Mesothelial cell of epicardium (in vitro differentiated cells): ENCODE measurements around the gene ZNF208. TPM values are rescaled to one million over a fixed set of nuclear protein-coding genes. Genes with fewer than 3 reads are reported as not detected.

Experiments
- DNase-seq, 2 experiments: peaks; one replicate each; pipeline ENCODE4 v3.0.0; 2021; ENCODE audit warnings: low spot score in 2 of 2; ENCODE audit not compliant: unreplicated experiment in 2 of 2
- H3K27ac Mint-ChIP-seq: 2 replicates; pipeline ENCODE4 v1.8.0; 2021; ENCODE audit warnings: mixed read lengths
- H3K27me3 Mint-ChIP-seq: 2 replicates; pipeline ENCODE4 v1.8.0; 2021; ENCODE audit warnings: low read depth, mixed read lengths
- H3K36me3 Mint-ChIP-seq: 2 replicates; pipeline ENCODE4 v1.8.0; 2021; ENCODE audit warnings: mixed read lengths
- H3K4me1 Mint-ChIP-seq: 2 replicates; pipeline ENCODE4 v1.8.0; 2021; ENCODE audit warnings: mixed read lengths
- H3K4me3 Mint-ChIP-seq: 2 replicates; pipeline ENCODE4 v1.8.0; 2021; ENCODE audit warnings: mild to moderate bottlenecking, moderate library complexity, mixed read lengths
- H3K9me3 Mint-ChIP-seq: 2 replicates; pipeline ENCODE4 v1.8.0; 2021; ENCODE audit warnings: mixed read lengths
- total RNA-seq: library from RNA; stranded (reverse); gene quantifications from 3 replicates; pipeline ENCODE4 v1.2.1, GENCODE V29; 2021
- TF ChIP-seq, protein P1 (sequence below): fragments of 200-600 bp; sonication (generic); IDR thresholded peaks from one replicate; pipeline ENCODE4 v1.5.0; 2021; ENCODE audit warnings: antibody characterized with exemption; ENCODE audit not compliant: unreplicated experiment

Gene ZNF208
- total RNA-seq, 1 donor from 2014 or later: not detected

DNA sequence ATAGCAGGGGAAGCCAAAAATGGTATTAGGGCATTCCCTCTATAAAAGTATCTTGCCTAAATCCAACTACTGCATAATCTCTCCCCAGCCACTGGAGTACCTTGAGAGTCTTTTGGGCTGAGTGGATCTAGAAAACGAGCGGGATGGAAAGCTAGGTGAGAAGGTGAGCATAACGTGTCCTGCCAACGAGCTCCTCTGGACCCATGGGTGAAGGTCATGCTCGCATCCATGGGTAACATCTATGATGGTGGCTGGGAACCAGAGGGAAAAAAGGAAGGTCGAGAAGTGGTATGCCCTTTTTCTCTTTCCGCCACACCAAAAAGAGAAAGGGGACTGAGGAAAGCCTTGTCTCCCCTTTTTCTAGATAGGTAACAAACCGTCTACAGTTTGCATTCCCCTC, 63.0 kb downstream of the ZNF208 start:
- peaks cover 1% of the 10 kb centered on the region for H3K36me3 Mint-ChIP-seq
- no peak overlapping the region for H3K4me3 Mint-ChIP-seq
- H3K9me3 Mint-ChIP-seq: peaks cover 62% of the 10 kb centered on the region
- no peak overlapping the region for H3K27ac Mint-ChIP-seq
- TF ChIP-seq, protein P1, sequence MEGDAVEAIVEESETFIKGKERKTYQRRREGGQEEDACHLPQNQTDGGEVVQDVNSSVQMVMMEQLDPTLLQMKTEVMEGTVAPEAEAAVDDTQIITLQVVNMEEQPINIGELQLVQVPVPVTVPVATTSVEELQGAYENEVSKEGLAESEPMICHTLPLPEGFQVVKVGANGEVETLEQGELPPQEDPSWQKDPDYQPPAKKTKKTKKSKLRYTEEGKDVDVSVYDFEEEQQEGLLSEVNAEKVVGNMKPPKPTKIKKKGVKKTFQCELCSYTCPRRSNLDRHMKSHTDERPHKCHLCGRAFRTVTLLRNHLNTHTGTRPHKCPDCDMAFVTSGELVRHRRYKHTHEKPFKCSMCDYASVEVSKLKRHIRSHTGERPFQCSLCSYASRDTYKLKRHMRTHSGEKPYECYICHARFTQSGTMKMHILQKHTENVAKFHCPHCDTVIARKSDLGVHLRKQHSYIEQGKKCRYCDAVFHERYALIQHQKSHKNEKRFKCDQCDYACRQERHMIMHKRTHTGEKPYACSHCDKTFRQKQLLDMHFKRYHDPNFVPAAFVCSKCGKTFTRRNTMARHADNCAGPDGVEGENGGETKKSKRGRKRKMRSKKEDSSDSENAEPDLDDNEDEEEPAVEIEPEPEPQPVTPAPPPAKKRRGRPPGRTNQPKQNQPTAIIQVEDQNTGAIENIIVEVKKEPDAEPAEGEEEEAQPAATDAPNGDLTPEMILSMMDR: no peak
- no peak for DNase-seq
- H3K27me3 Mint-ChIP-seq: no peaks in the 10 kb centered on the region
- H3K4me1 Mint-ChIP-seq: no peaks in the 10 kb centered on the region

GRCh38 chr19:21940684-21941083, 70.1 kb downstream of the ZNF208 start:
- DNase-seq: no peak
- H3K27ac Mint-ChIP-seq: no peak overlapping the region
- no peaks in the 10 kb centered on the region for H3K4me1 Mint-ChIP-seq
- H3K9me3 Mint-ChIP-seq: peaks cover 53% of the 10 kb centered on the region
- TF ChIP-seq, protein P1: no peak
- H3K4me3 Mint-ChIP-seq: no peak overlapping the region
- H3K36me3 Mint-ChIP-seq: no peaks in the 10 kb centered on the region
- no peaks in the 10 kb centered on the region for H3K27me3 Mint-ChIP-seq

DNA sequence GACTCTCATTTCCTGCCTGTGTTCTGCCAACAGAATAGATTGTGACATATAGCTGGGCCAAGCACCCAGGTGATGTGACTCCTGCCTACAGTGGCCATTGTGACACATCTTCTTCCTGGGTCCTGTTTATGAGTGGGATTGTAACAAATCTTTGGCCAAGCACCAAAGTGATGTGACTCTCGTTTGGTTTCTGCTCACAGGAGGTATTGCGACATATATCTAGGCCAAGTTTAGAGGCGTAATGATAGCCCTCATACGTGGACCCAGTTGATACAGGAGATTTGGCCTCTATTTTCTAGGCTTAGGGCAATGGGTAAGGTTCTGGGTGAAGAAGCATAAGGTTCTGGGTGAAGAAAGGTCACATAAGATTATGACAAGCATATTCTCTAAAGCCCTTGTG, 76.2 kb downstream of the ZNF208 start:
- TF ChIP-seq, protein P1: no peak
- H3K36me3 Mint-ChIP-seq: no peaks in the 10 kb centered on the region

DNA sequence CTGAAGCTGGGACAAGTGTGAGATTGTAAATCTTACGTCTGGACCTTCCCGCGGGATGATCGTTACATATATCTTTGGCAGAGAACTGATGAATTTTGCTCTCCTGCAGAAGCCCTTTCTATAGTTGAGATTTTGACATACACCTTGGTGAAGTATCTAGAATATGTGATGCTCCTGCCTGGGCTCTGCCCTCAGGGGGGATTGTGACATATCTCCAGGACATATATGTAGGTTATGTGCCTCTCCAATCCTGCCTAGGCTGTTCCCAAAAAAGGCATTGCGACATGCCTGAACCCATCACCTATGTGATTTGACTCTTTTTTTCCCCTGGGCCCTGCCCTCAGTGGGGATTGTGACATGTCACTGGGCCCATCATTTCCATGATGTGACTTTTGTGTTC, 76.6 kb downstream of the ZNF208 start:
- Mint-ChIP-seq H3K27ac (no peak overlapping the region), H3K36me3 (no peaks in the 10 kb centered on the region), H3K9me3 (peaks cover 75% of the 10 kb centered on the region), H3K27me3 (no peaks in the 10 kb centered on the region), H3K4me1 (no peaks in the 10 kb centered on the region), H3K4me3 (no peak overlapping the region)
- no peak for DNase-seq
- TF ChIP-seq, protein P1: no peak

More for the DNA sequence above, 76.2 kb downstream of the ZNF208 start:
- no peak for DNase-seq
- Mint-ChIP-seq H3K27me3 (no peaks in the 10 kb centered on the region), H3K9me3 (peaks cover 74% of the 10 kb centered on the region), H3K4me3 (no peak overlapping the region), H3K27ac (no peak overlapping the region), H3K4me1 (no peaks in the 10 kb centered on the region)

DNA sequence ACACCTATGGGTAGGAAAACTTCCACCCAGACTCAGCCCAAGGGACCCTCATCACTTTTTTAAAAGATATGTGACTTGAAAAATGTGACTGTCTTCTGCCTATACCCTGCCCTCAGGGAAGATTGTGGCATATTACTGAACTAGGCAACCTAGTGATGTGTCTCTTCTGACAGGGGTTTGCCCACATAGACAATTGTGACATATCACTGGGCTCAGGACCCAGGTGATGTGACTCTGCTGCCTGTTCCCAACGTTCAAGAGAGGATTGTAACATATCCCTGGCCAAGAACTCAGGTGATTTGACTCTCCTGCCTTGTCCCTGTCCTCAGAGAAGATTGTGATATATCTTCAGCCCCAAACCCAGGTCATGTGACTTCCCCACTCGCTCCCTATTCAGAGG, 88.5 kb downstream of the ZNF208 start:
- H3K4me1 Mint-ChIP-seq: no peaks in the 10 kb centered on the region
- no peaks in the 10 kb centered on the region for H3K36me3 Mint-ChIP-seq
- TF ChIP-seq, protein P1: no peak
- H3K9me3 Mint-ChIP-seq: peaks cover 87% of the 10 kb centered on the region
- H3K27ac Mint-ChIP-seq: no peak overlapping the region
- no peak for DNase-seq
- no peak overlapping the region for H3K4me3 Mint-ChIP-seq
- H3K27me3 Mint-ChIP-seq: no peaks in the 10 kb centered on the region

DNA sequence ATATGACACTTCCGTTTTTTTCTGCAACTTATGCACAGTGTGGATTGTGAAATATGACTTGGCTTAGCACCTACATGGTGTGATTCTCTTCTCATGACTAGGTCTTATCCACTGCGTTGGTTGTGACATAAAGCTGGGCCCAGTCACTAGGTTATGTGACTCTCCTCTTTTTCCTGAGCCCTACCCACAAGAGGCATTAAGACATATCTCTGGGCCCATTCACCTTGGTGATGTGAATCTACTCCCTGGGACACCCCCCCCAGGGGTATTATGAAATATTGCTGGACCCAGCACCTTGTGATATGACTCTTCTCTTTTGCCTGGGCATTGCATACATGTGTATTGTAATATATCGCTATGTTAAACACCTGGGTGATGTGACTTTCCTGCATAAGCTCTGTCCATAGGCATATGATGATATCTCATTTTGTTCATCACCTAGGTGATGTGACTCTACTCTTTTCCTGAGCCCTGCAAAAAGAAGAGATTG, 89.0 kb downstream of the ZNF208 start:
- Mint-ChIP-seq H3K27me3 (no peaks in the 10 kb centered on the region), H3K4me1 (no peaks in the 10 kb centered on the region), H3K9me3 (peaks cover 87% of the 10 kb centered on the region), H3K36me3 (no peaks in the 10 kb centered on the region), H3K4me3 (no peak overlapping the region), H3K27ac (no peak overlapping the region)
- no peak for DNase-seq
- TF ChIP-seq, protein P1: no peak
